Uterus (tissue), 2 donors: Measurements from ENCODE around the gene KRTAP9-8.

ENCODE experiments used
- CTCF ChIP-seq, 4 experiments: fragments of 200-600 bp in 2 of 4; fragments of 450-650 bp in 2 of 4; sonication (generic) in 2 of 4; IDR thresholded peaks; one replicate each; pipeline ENCODE4 v1.5.1; 2016 to 2019; ENCODE audit warnings: antibody characterized with exemption in 4 of 4, mild to moderate bottlenecking in 2 of 4, moderate library complexity in 1 of 4
- POLR2A ChIP-seq, 2 donors: fragments of 450-650 bp; IDR thresholded peaks; one replicate each; pipeline ENCODE4 v1.6.1; 2016; ENCODE audit warnings: antibody characterized with exemption in 2 of 2, mild to moderate bottlenecking in 1 of 2, moderate library complexity in 1 of 2

GRCh38 chr17:41199421-41200078 is 38.2 kb upstream of the KRTAP9-8 start:
- TF ChIP-seq POLR2A (IDR thresholded peaks at IDR 0.05) (no peak), CTCF (IDR thresholded peaks at IDR 0.05) (no peak)
